ENCODE measurements around the gene ADAMTS7.
"Not testable (repeated sequence)": the region's sequence is repeated elsewhere in the genome, so short reads cannot be mapped to it uniquely, and the experiment has no call there.

The ADAMTS7 gene

DNA sequence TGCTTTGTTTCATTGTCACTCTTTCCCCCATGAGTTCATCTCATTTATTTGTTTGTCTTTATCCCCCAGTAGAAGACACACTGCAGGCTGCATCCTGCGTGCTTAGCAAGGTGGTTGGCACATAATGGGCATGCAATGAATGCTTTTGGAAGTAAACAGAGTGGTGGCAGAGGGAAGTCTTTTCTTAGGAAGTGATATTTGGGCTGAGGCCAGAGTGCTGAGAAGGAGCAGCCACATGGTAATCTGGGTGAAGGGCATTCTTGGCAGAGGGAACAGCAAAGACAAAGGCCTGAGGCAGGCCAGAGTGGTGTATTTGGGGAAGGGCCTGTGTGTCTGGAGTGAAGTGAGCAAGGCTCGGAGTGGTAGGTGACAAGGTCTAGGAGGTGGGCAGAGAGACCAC is 17.7 kb upstream of the ADAMTS7 start:
- no peak overlapping the region for H3K9ac ChIP-seq (ENCODE audit: low read length)
- H3K36me3 ChIP-seq (ENCODE audit: insufficient read depth, low read length): no peaks in the 10 kb centered on the region
- no peaks in the 10 kb centered on the region for H3K9me3 ChIP-seq (ENCODE audit: low read length)
- H3K27ac ChIP-seq (ENCODE audit: low read depth, low read length): no peak overlapping the region
- H3K4me1 ChIP-seq (ENCODE audit: insufficient read depth, low read length): peaks cover 8% of the 10 kb centered on the region
- H3K4me3 ChIP-seq (ENCODE audit: low read depth in 1 of 2, low read length in 2 of 2): no peak overlapping the region
- H3K27me3 ChIP-seq (ENCODE audit: control insufficient read depth in 1 of 2, insufficient read depth in 2 of 2, low read length in 2 of 2): no peaks in the 10 kb centered on the region

DNA sequence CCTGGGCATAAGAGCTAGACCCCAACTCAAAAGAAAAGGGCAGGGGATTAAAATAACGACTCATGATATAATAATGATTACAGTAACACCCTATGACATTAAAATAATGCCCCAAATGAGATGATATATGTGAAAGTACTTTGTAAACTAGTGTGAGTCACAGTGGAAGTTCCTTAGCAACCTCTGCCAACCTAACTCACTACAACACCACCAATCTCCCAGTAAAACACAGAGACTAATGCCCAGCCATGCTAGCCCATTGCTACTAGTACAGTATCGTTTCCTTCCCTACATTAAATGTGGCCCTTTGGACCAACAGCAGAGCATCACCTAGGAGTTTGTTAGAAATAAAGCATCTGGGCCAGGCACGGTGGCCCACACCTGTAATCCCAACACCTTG is 11.2 kb upstream of the ADAMTS7 start:
- no peaks in the 10 kb centered on the region for H3K36me3 ChIP-seq (ENCODE audit: insufficient read depth, low read length)
- H3K4me1 ChIP-seq (ENCODE audit: insufficient read depth, low read length): peaks cover 8% of the 10 kb centered on the region
- no peaks in the 10 kb centered on the region for H3K27me3 ChIP-seq (ENCODE audit: control insufficient read depth in 1 of 2, insufficient read depth in 2 of 2, low read length in 2 of 2)
- H3K9ac ChIP-seq (ENCODE audit: low read length): no peak overlapping the region
- no peaks in the 10 kb centered on the region for H3K9me3 ChIP-seq (ENCODE audit: low read length)
- no peak overlapping the region for H3K27ac ChIP-seq (ENCODE audit: low read depth, low read length)
- H3K4me3 ChIP-seq (ENCODE audit: low read depth in 1 of 2, low read length in 2 of 2): no peak overlapping the region

DNA sequence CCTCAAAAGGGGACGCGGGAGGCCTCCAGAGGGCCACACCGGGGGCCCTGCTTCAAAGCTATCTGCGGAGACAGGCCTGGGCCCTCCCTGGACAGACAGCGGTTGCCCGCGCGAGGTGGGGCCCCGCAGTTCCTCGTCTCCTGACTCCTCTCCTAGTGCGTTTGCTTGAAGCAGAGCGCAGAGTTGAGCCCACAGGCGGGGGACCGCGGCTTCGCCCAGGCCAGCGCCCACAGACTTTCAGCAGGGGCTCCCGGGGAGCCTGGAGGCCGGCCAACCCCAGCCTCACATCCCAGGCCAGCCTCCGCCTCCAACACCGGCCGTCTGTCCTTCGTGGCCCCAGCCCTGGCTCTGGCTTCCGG is 540 bp upstream of the ADAMTS7 start:
- Histone ChIP-seq H3K4me1 (ENCODE audit: insufficient read depth, low read length) (peaks cover 11% of the 10 kb centered on the region), H3K36me3 (ENCODE audit: insufficient read depth, low read length) (no peaks in the 10 kb centered on the region), H3K27ac (ENCODE audit: low read depth, low read length) (peak overlapping the region; percentile 92), H3K9me3 (ENCODE audit: low read length) (no peaks in the 10 kb centered on the region), H3K9ac (ENCODE audit: low read length) (peak overlapping the region; percentile 53), H3K4me3 (ENCODE audit: low read depth in 1 of 2, low read length in 2 of 2) (peak overlapping the region; percentile 55 to 61), H3K27me3 (ENCODE audit: control insufficient read depth in 1 of 2, insufficient read depth in 2 of 2, low read length in 2 of 2) (no peaks in the 10 kb centered on the region)

DNA sequence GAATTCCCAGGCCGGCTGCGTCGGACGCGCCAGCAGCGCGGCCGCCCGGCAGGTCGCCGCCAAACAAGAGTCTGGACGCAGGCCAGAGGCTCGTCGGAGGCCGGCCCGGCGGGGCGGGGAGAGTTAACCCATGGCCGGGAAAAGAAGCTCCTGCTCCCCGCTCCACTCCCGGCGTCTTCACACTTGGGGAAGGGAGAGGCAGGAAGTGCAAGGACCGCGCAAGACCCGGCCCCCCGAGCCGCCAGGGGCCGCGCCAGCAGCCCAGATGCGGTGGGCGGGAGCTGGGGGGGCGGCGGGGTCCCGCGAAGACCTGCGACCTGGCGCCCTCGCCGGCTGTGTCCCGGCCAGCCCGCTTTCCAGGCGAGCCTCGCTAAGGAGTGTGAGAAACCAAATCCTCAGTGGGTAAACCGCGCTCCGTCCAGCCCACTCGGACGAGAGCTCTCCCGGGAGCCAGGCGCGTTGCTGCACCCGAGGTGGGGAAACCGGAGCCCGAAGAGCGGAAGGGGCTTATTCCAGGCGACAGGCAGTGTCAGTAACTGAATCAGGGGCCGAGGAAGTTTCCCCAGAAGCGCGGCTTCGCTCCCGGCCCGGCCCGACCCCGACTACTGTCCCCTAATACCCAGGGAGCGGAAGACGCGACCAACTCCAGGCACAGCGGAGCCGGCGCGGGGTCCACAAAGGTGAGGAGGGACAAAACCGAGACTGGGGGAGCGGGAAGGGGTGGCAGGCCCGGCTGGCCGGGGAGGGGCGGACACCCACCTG is 721 bp downstream of the ADAMTS7 start:
- peak overlapping the region; percentile 61 to 93 for H3K4me3 ChIP-seq (ENCODE audit: low read depth in 1 of 2, low read length in 2 of 2)
- no peaks in the 10 kb centered on the region for H3K36me3 ChIP-seq (ENCODE audit: insufficient read depth, low read length)
- H3K4me1 ChIP-seq (ENCODE audit: insufficient read depth, low read length): peaks cover 11% of the 10 kb centered on the region
- H3K9ac ChIP-seq (ENCODE audit: low read length): no peak overlapping the region
- H3K27me3 ChIP-seq (ENCODE audit: control insufficient read depth in 1 of 2, insufficient read depth in 2 of 2, low read length in 2 of 2): no peaks in the 10 kb centered on the region
- H3K9me3 ChIP-seq (ENCODE audit: low read length): no peaks in the 10 kb centered on the region
- H3K27ac ChIP-seq (ENCODE audit: low read depth, low read length): peak overlapping the region; percentile 70

DNA sequence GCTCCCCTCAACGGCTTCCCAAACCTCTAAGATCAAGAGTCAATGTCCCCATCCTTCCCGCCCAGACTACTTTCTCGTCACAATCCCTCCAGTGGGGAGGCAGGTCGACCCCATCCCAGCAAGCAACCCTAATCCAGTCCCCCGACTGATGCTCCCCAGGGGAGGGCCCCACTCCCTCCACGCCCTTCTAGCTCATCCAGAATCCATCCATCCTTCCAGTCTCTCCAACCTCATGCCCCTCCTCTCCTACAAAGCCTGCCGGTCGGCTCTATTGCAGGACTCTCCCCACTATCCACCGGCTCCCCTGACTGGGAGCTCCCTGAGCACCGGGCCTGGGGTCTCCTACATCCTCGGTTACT is 1.3 kb downstream of the ADAMTS7 start:
- no peak overlapping the region for H3K9ac ChIP-seq (ENCODE audit: low read length)
- peaks cover 11% of the 10 kb centered on the region for H3K4me1 ChIP-seq (ENCODE audit: insufficient read depth, low read length)
- H3K27me3 ChIP-seq (ENCODE audit: control insufficient read depth in 1 of 2, insufficient read depth in 2 of 2, low read length in 2 of 2): no peaks in the 10 kb centered on the region
- H3K27ac ChIP-seq (ENCODE audit: low read depth, low read length): no peak overlapping the region
- H3K9me3 ChIP-seq (ENCODE audit: low read length): no peaks in the 10 kb centered on the region
- peak overlapping the region; percentile 61 to 93 for H3K4me3 ChIP-seq (ENCODE audit: low read depth in 1 of 2, low read length in 2 of 2)
- no peaks in the 10 kb centered on the region for H3K36me3 ChIP-seq (ENCODE audit: insufficient read depth, low read length)

DNA sequence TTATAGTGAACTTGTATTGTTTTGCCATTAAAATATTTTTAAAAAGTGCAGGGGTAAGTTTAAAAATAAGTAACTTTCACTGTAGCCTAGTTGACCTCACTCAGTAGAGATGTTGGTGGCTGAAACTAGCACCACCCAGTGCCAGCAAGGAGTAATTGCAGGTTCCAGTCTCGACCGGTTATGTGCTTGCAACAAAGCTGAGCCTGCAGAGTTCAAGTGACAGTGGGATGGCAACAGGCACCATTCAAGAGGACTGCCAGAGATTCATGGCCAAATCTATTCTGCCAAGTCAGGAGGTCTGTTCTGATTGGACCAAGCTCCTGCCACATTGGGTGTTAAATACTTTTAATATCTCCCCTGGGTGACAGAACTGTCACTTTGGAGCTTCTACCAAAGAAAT is 2.7 kb downstream of the ADAMTS7 start:
- Histone ChIP-seq H3K27me3 (ENCODE audit: control insufficient read depth in 1 of 2, insufficient read depth in 2 of 2, low read length in 2 of 2) (no peaks in the 10 kb centered on the region), H3K4me3 (ENCODE audit: low read depth in 1 of 2, low read length in 2 of 2) (no peak overlapping the region), H3K9ac (ENCODE audit: low read length) (no peak overlapping the region), H3K27ac (ENCODE audit: low read depth, low read length) (no peak overlapping the region), H3K36me3 (ENCODE audit: insufficient read depth, low read length) (no peaks in the 10 kb centered on the region), H3K9me3 (ENCODE audit: low read length) (no peaks in the 10 kb centered on the region), H3K4me1 (ENCODE audit: insufficient read depth, low read length) (peaks cover 11% of the 10 kb centered on the region)

DNA sequence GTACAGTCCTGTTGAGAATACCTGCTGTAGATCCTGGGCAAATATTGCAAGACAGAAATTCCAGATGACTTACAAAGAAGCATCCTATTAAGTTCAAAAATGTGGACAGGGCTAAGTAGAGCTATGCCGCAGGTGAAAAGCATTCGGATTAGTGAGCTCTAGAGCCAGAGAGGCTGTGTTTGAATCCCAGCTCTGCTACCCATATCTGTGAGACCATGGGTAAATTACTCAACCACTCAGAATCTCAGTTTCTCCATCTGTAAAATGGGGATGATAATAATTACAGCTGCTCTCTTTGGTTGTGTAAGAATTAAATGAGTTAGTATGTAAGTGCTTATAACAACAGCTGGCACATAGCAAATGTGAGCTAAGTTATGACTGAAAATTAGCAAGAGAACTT is 3.9 kb downstream of the ADAMTS7 start:
- Histone ChIP-seq H3K27ac (ENCODE audit: low read depth, low read length) (no peak overlapping the region), H3K4me1 (ENCODE audit: insufficient read depth, low read length) (peaks cover 8% of the 10 kb centered on the region), H3K9me3 (ENCODE audit: low read length) (no peaks in the 10 kb centered on the region), H3K4me3 (ENCODE audit: low read depth in 1 of 2, low read length in 2 of 2) (no peak overlapping the region), H3K27me3 (ENCODE audit: control insufficient read depth in 1 of 2, insufficient read depth in 2 of 2, low read length in 2 of 2) (no peaks in the 10 kb centered on the region), H3K9ac (ENCODE audit: low read length) (no peak overlapping the region), H3K36me3 (ENCODE audit: insufficient read depth, low read length) (no peaks in the 10 kb centered on the region)

DNA sequence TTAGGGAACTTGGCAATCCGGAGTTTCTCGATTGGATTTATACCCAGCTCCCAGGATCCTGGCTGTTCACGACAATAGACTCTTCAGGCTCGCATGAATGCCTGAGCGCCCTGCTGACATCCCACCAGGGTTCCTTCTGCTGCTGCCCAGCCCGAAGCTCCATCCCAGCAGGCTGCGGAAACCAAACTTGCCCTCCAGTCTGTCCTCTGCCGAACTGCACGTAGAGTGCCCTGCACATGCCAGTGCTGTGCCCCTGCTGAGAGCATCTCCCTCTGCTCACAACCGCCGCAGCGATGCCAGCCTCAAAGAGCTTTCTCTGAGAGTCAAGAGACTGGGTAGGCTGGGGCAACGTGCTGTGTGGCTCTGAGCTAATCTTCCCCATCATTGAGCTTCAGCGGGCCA is 6.9 kb downstream of the ADAMTS7 start:
- H3K9ac ChIP-seq (ENCODE audit: low read length): no peak overlapping the region
- no peaks in the 10 kb centered on the region for H3K27me3 ChIP-seq (ENCODE audit: control insufficient read depth in 1 of 2, insufficient read depth in 2 of 2, low read length in 2 of 2)
- no peaks in the 10 kb centered on the region for H3K9me3 ChIP-seq (ENCODE audit: low read length)
- H3K36me3 ChIP-seq (ENCODE audit: insufficient read depth, low read length): no peaks in the 10 kb centered on the region
- no peak overlapping the region for H3K4me3 ChIP-seq (ENCODE audit: low read depth in 1 of 2, low read length in 2 of 2)
- no peak overlapping the region for H3K27ac ChIP-seq (ENCODE audit: low read depth, low read length)
- no peaks in the 10 kb centered on the region for H3K4me1 ChIP-seq (ENCODE audit: insufficient read depth, low read length)

DNA sequence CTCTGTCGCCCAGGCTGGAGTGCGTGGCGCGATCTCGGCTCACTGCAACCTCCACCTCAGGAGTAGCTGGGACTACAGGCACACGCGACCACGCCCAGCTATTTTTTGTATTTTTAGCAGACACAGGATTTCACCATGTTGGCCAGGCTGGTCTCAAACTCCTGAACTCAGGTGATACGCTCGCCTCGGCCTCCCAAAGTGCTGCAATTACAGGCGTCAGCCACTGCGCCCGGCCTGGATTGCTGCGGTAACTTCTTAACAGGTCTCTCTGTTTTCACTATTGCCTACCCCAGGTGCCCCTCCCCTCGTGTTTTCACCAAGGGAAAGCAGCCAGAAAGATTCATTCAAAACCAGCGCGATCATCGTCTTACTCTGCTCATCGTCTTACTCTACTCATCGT is 10.5 kb downstream of the ADAMTS7 start:
- Histone ChIP-seq H3K27ac (ENCODE audit: low read depth, low read length) (no peak overlapping the region), H3K9ac (ENCODE audit: low read length) (no peak overlapping the region), H3K4me3 (ENCODE audit: low read depth in 1 of 2, low read length in 2 of 2) (no peak overlapping the region), H3K4me1 (ENCODE audit: insufficient read depth, low read length) (no peaks in the 10 kb centered on the region), H3K27me3 (ENCODE audit: control insufficient read depth in 1 of 2, insufficient read depth in 2 of 2, low read length in 2 of 2) (no peaks in the 10 kb centered on the region), H3K36me3 (ENCODE audit: insufficient read depth, low read length) (no peaks in the 10 kb centered on the region), H3K9me3 (ENCODE audit: low read length) (no peaks in the 10 kb centered on the region)

DNA sequence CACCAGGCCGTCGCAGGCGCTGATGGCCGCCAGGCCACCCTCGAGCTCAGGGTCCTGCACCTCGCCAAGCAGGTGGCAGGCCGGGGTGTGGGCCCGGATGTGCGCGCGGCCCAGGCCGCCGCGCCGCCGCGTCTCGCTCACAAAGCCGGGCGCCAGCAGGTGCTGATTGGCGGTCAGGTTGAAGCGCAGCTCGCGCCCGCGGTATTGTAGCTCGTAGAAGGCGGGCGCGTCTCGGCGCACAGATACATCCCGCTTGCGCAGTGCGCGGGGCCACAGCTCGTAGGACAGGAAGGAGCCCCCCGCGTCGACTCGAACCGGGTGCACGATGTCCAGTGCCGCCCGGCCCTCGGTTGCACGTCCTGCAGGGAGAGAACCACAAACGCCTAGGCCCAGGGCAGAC is 11.1 kb downstream of the ADAMTS7 start:
- H3K27ac ChIP-seq (ENCODE audit: low read depth, low read length): no peak overlapping the region
- H3K36me3 ChIP-seq (ENCODE audit: insufficient read depth, low read length): no peaks in the 10 kb centered on the region
- no peaks in the 10 kb centered on the region for H3K27me3 ChIP-seq (ENCODE audit: control insufficient read depth in 1 of 2, insufficient read depth in 2 of 2, low read length in 2 of 2)
- H3K4me3 ChIP-seq (ENCODE audit: low read depth in 1 of 2, low read length in 2 of 2): no peak overlapping the region
- H3K4me1 ChIP-seq (ENCODE audit: insufficient read depth, low read length): no peaks in the 10 kb centered on the region
- H3K9me3 ChIP-seq (ENCODE audit: low read length): no peaks in the 10 kb centered on the region
- H3K9ac ChIP-seq (ENCODE audit: low read length): no peak overlapping the region

DNA sequence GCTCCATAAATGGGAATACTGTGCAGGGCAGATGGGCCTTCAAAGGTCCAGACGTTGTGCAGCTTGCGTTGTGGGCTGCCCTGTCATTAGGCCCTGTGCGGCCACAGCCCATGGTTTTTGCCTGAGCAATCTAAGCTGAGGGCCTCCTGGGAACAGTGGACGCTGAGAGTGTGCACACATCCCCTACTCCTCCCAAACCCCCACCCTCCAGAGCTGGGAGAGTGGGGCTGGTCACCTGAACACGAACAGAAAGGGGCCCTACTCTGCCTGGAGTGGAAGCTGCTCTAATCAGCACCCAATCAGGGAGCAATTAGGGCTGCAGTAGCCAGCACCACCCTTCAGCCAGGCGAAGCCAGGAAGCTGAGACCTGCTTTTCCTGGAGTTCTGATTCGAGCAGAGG is 12.2 kb downstream of the ADAMTS7 start:
- H3K27me3 ChIP-seq (ENCODE audit: control insufficient read depth in 1 of 2, insufficient read depth in 2 of 2, low read length in 2 of 2); H3K9me3 ChIP-seq (ENCODE audit: low read length); H3K4me1 ChIP-seq (ENCODE audit: insufficient read depth, low read length): not testable (repeated sequence)

DNA sequence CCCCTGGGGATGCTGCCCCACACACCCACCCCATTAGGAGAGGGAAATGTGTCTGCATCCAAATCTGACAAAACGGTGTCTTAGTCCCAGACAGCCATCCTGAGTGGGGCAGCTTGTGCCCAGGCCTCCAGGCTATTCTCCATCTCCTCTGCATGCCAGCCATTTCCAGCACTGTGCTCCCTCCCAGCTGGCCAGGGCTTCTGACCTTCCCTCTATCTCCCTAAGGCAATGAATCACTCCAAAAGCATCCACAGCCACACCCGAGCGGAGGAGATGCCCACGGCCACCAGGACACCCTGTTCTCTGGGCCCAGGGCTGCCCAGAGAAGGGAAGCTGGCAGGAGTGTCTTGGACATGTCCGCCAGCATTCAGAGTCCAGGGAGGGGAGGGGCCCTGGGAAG is 12.9 kb downstream of the ADAMTS7 start:
- H3K27me3 ChIP-seq (ENCODE audit: control insufficient read depth in 1 of 2, insufficient read depth in 2 of 2, low read length in 2 of 2); H3K36me3 ChIP-seq (ENCODE audit: insufficient read depth, low read length); H3K9ac ChIP-seq (ENCODE audit: low read length); H3K9me3 ChIP-seq (ENCODE audit: low read length); H3K4me3 ChIP-seq (ENCODE audit: low read depth in 1 of 2, low read length in 2 of 2); H3K27ac ChIP-seq (ENCODE audit: low read depth, low read length); H3K4me1 ChIP-seq (ENCODE audit: insufficient read depth, low read length): not testable (repeated sequence)

More for the DNA sequence above, 12.2 kb downstream of the ADAMTS7 start:
- not testable (repeated sequence) for H3K36me3 ChIP-seq (ENCODE audit: insufficient read depth, low read length); H3K27ac ChIP-seq (ENCODE audit: low read depth, low read length); H3K9ac ChIP-seq (ENCODE audit: low read length); H3K4me3 ChIP-seq (ENCODE audit: low read depth in 1 of 2, low read length in 2 of 2)
